Activated naive CD4-positive, alpha-beta T cell treated with anti-CD3 and anti-CD28 coated beads, Interleukin-2, amount 50 U/mL, for 24 hours (primary cell): ENCODE results near the gene MEG3.

Experiments used
- H3K27ac Mint-ChIP-seq: one replicate; pipeline ENCODE4 v1.8.0; 2021; ENCODE audit warnings: mild to moderate bottlenecking, mixed read lengths
- H3K27me3 Mint-ChIP-seq: one replicate; pipeline ENCODE4 v1.8.0; 2021; ENCODE audit warnings: mixed read lengths
- H3K36me3 Mint-ChIP-seq: one replicate; pipeline ENCODE4 v1.8.0; 2021; ENCODE audit warnings: mixed read lengths
- H3K4me1 Mint-ChIP-seq: one replicate; pipeline ENCODE4 v1.8.0; 2021; ENCODE audit warnings: mixed read lengths
- H3K4me3 Mint-ChIP-seq: one replicate; pipeline ENCODE4 v1.8.0; 2021; ENCODE audit warnings: mild to moderate bottlenecking, mixed read lengths
- H3K9me3 Mint-ChIP-seq: one replicate; pipeline ENCODE4 v1.8.0; 2021; ENCODE audit warnings: mixed read lengths

Gene MEG3

GRCh38 chr14:100844082-100844408 is 18.1 kb downstream of the MEG3 start:
- Mint-ChIP-seq H3K27me3 (no peaks in the 10 kb centered on the region), H3K36me3 (no peaks in the 10 kb centered on the region), H3K9me3 (no peaks in the 10 kb centered on the region), H3K27ac (no peak overlapping the region), H3K4me3 (no peak overlapping the region), H3K4me1 (no peaks in the 10 kb centered on the region)

GRCh38 chr14:100844421-100844820 is 18.5 kb downstream of the MEG3 start:
- H3K27ac Mint-ChIP-seq: no peak overlapping the region
- H3K36me3 Mint-ChIP-seq: no peaks in the 10 kb centered on the region
- H3K4me3 Mint-ChIP-seq: no peak overlapping the region
- H3K27me3 Mint-ChIP-seq: no peaks in the 10 kb centered on the region
- H3K4me1 Mint-ChIP-seq: no peaks in the 10 kb centered on the region
- H3K9me3 Mint-ChIP-seq: no peaks in the 10 kb centered on the region

- H3K4me3 Mint-ChIP-seq: no peak overlapping the region
- no peaks in the 10 kb centered on the region for H3K9me3 Mint-ChIP-seq
- H3K36me3 Mint-ChIP-seq: no peaks in the 10 kb centered on the region
- H3K27me3 Mint-ChIP-seq: no peaks in the 10 kb centered on the region
- H3K4me1 Mint-ChIP-seq: no peaks in the 10 kb centered on the region
- H3K27ac Mint-ChIP-seq: no peak overlapping the region
Measured at GRCh38 chr14:100844846-100845245, 18.9 kb downstream of the MEG3 start.

- H3K27ac Mint-ChIP-seq: no peak overlapping the region
- H3K27me3 Mint-ChIP-seq: no peaks in the 10 kb centered on the region
- H3K36me3 Mint-ChIP-seq: no peaks in the 10 kb centered on the region
- no peaks in the 10 kb centered on the region for H3K4me1 Mint-ChIP-seq
- no peaks in the 10 kb centered on the region for H3K9me3 Mint-ChIP-seq
- no peak overlapping the region for H3K4me3 Mint-ChIP-seq
Measured at GRCh38 chr14:100845341-100845740, 19.4 kb downstream of the MEG3 start.

DNA sequence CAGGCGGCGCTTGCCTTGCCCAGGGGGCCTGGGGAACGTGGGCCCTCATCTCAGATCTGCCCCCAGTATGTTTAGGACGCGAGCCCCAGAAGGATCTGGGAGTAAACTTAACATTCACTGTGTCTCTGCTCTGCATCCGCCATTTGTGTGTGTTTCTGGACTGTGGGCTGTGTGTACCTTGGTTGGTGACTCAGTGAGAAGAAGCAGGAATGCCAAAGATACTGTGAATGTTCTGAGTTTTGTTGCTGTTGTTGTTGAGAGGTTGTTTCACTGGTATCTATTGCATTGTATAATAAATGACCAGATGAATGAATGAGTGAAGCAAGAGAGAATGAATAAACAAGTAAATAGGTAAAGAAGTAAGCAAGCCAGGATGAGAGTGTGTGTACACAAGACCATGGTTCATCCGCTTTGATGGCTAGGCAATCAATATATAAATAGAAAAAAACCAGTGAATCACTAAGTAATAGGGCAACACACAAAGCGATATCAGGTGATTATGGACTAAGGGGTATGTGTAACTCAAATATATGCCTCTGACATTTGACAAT is 20.5 kb downstream of the MEG3 start:
- Mint-ChIP-seq H3K36me3 (no peaks in the 10 kb centered on the region), H3K4me1 (no peaks in the 10 kb centered on the region), H3K9me3 (no peaks in the 10 kb centered on the region), H3K27me3 (no peaks in the 10 kb centered on the region), H3K4me3 (no peak overlapping the region), H3K27ac (no peak overlapping the region)

- Mint-ChIP-seq H3K4me3 (no peak overlapping the region), H3K27ac (no peak overlapping the region), H3K9me3 (no peaks in the 10 kb centered on the region), H3K27me3 (no peaks in the 10 kb centered on the region), H3K36me3 (no peaks in the 10 kb centered on the region), H3K4me1 (no peaks in the 10 kb centered on the region)
Measured at GRCh38 chr14:100849115-100849781, 23.3 kb downstream of the MEG3 start.

DNA sequence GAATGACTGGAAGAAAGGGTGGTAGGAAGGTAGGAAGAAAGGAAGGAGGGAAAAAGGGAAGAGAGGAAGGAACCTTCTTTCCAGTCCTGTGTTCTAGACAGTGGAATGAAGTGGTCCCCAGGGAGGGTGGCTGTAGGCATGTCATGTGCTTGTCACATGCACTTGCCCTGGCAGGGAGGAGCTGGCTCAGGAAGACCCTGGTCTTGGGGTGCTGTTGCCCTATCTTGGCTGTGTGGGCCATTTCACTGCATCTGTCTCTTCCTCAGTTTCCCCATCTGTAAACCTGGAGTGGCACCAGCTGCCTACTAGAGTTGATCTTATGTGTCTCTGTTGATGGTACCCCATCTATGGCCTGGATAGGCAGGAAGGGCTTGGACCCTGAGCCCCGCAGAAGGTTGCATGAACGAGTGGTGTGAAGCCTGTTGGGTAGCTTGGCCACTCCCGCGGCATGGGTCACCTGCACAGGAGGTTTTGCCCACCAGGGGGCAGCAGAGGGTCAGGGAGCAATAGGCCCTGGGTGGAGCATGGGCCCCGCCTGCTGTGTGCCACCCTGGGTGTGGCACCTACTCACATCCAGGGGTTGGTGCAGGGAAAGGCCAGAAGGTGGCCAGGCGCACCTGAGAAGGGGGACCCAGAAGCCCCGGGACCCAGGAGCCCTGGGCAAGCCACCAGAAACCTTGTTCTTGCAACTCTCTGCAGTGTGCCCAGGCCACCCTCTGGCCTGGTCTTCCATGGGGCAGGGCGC is 25.1 kb downstream of the MEG3 start:
- no peaks in the 10 kb centered on the region for H3K9me3 Mint-ChIP-seq
- H3K27me3 Mint-ChIP-seq: no peaks in the 10 kb centered on the region
- H3K36me3 Mint-ChIP-seq: no peaks in the 10 kb centered on the region
- H3K4me1 Mint-ChIP-seq: no peaks in the 10 kb centered on the region
- no peak overlapping the region for H3K27ac Mint-ChIP-seq
- H3K4me3 Mint-ChIP-seq: no peak overlapping the region

DNA sequence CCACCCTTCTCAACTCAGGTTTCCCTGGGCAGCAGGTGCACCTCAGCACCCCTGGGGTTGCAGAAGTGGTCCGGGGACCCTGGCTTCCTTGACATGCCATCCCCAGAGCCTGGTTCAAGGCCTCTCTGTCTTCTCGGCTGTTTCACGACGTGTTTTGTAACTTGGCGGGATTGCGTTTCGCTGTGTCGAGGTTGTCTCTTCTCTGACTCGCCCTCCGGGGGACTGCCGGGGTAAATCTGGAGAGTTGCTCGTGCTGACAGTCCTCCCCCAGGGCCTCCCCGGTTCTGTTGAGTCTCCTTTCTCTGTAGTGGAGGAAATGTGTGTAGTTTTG is 25.6 kb downstream of the MEG3 start:
- Mint-ChIP-seq H3K9me3 (no peaks in the 10 kb centered on the region), H3K27ac (no peak overlapping the region), H3K27me3 (no peaks in the 10 kb centered on the region), H3K36me3 (no peaks in the 10 kb centered on the region), H3K4me3 (no peak overlapping the region), H3K4me1 (no peaks in the 10 kb centered on the region)

GRCh38 chr14:100851946-100852620 is 26.2 kb downstream of the MEG3 start:
- H3K27ac Mint-ChIP-seq: no peak overlapping the region
- no peaks in the 10 kb centered on the region for H3K4me1 Mint-ChIP-seq
- H3K4me3 Mint-ChIP-seq: no peak overlapping the region
- no peaks in the 10 kb centered on the region for H3K27me3 Mint-ChIP-seq
- H3K9me3 Mint-ChIP-seq: no peaks in the 10 kb centered on the region
- no peaks in the 10 kb centered on the region for H3K36me3 Mint-ChIP-seq

DNA sequence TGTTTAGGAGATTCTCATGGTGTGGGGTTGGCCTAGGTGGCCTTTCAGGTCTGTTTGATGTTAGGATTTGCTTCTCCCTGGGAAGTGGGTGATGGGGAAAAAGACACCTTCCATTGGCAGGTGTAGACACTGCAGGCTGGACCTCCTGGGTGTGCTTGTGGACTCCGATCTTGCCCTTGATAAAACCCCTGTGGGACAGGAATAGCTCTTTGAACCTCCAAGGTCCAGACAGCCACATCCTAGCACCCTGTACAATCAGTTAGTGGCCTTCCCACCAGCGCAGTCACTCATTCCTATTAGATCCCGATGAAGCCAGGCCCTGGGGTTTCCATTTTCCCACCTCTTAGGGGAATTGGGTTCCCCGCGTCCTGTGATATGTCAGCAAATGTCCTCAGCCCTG is 28.5 kb downstream of the MEG3 start:
- Mint-ChIP-seq H3K27me3 (no peaks in the 10 kb centered on the region), H3K4me3 (no peak overlapping the region), H3K36me3 (no peaks in the 10 kb centered on the region), H3K27ac (no peak overlapping the region), H3K4me1 (no peaks in the 10 kb centered on the region), H3K9me3 (no peaks in the 10 kb centered on the region)

DNA sequence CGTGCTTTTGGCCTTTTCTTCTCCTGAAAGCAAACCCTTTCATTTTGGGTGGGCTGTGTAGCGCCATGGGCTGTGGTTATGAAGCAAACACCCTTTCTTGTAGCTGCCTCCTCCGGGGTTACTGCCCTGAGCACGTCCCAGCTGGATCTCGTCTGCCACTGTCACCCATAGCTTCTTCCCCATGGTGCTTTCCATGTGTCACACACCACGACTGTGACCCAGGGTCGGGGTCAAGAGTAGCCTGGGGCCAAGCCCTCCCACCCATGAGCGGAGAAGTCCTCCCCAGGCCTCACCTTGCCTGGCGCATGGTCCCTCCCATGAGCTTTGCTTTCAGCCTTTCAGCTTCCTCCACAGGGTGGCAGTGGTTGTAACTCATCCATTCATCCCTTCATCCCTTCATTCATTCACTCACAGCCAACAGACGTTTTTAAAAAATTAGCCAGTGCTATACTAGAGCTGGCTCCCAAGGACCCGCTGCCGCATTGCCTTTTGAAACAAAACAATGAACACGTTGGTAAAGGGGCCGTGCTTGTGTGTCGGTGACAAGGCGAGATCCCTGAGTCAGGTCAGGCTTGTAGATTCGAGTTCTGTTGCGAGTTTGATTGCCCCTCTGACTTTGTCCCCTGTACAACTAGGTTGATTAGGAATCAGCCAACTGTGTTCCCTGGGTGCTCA is 29.5 kb downstream of the MEG3 start:
- no peak overlapping the region for H3K27ac Mint-ChIP-seq
- H3K27me3 Mint-ChIP-seq: no peaks in the 10 kb centered on the region
- no peak overlapping the region for H3K4me3 Mint-ChIP-seq
- H3K36me3 Mint-ChIP-seq: no peaks in the 10 kb centered on the region
- H3K9me3 Mint-ChIP-seq: no peaks in the 10 kb centered on the region
- H3K4me1 Mint-ChIP-seq: no peaks in the 10 kb centered on the region

DNA sequence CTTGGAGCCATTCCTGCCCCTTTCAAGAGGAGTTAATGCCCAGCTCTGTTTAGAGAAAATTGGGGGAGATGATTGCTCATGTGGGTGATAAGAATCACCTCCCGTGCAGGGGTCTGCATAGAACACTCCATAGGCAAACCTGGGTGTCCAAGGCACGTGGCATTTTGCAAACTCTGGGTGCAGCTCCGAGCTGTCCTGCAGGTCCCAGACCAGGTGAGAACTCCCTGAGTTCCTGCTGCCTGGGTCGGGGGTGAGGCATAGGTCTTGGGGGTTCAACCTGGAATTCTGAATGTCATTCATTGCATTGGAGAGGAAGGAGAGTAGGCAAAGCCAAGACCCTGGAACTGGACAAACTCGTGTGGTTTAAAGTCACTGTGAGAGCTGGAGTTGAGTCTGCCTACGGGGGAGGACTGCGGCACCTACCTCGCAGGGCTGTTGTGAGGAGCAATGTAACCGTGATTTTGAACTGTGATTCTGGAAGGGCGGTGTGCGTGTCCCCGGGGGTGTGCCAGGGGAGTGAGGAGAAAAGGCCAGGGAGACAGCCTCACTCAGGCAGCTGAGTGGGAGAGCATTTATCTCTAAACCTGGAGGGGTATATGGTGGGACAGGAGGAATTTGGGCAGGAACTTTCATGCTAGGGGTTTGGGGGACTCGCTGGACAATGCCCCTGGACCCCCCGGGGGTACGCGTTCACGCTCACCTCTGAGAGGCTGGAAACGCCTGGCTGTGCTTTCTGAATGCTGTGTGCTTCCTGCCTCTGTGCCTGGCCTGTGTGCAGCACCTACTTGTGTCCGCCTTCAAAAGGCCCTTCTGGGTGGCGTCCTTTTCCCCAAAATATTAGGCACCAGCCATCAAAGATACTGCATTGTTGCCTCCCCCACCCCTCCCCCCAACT is 30.4 kb downstream of the MEG3 start:
- no peak overlapping the region for H3K27ac Mint-ChIP-seq
- H3K4me1 Mint-ChIP-seq: no peaks in the 10 kb centered on the region
- H3K36me3 Mint-ChIP-seq: no peaks in the 10 kb centered on the region
- no peak overlapping the region for H3K4me3 Mint-ChIP-seq
- no peaks in the 10 kb centered on the region for H3K9me3 Mint-ChIP-seq
- no peaks in the 10 kb centered on the region for H3K27me3 Mint-ChIP-seq

DNA sequence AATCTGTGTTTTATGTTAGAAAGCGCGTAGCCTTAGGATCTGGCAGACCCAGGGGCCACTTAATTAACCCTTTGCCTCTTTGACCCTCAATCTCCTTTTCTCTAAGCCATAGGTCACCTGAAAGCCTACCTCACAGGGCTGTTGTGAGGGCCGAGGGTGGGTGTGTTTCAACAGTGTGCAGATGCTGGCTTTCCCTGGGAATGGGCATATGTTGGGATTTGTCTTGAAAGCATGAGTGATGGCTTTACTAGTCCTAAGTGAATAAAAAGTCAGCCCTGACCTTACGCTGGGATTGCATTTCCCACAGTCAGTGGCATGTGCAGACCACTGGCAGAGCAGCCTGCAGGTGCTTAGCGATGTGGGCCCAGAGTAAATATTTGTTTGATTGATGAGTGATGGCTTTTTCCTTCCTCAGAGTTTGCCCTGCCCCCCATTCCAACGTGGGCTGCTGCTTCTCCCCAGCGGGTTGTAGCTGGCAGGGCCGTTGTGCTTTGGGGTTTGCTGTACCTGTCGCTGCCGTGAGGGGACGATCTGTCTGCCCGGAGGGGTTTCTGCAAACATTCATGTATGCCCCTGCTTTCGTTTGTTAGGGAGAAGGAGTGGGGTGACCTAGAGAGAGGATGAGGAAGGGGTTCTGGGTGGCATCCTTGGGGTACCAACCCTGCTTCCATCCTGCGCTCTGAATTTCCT is 31.5 kb downstream of the MEG3 start:
- Mint-ChIP-seq H3K4me1 (no peaks in the 10 kb centered on the region), H3K36me3 (no peaks in the 10 kb centered on the region), H3K4me3 (no peak overlapping the region), H3K27me3 (no peaks in the 10 kb centered on the region), H3K27ac (no peak overlapping the region), H3K9me3 (no peaks in the 10 kb centered on the region)

DNA sequence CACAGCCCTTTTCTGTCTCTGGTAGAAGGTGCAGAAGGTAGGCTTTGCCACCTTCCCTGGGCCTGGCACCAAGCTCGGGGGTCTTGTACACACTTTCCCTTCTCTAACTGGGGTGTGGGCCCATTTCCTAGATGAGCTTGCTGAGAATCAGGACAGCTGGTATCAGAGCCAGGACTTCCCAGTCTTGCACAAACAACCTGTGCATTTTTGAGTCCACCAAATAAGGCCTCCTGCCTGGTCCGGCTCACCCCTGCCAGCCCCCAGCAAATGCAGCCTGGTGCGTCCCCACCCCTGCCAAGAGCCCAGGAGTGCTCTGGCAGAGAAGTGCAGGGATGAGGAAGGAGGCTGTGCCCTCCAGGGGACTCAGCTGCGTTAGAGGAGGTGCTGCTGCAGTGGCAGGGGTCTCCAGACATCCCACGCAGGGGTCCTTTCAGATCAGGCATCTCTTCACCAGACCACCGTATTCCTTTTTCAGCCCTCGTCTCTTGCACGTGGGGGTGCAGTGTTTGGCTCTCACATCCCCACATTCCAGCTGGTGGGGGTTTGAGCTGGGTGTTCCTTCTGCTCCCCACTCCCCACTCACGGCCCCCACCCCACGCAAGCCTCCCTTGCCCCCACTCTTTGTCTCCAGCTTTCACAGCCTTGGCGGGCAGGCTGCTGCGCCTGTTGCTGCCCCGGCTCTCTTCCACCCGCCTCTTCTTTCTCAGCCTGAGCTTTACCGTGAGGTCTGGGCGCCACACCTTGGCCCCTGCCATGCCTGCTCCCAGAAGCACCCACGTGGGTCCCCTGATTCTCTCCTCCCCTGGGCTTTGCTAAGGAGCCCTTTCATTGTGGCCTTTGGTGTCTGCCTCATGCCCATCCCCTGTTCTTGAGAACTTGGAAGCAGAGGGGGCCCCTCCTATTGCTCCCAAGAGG is 32.3 kb downstream of the MEG3 start:
- no peaks in the 10 kb centered on the region for H3K36me3 Mint-ChIP-seq
- H3K4me3 Mint-ChIP-seq: no peak overlapping the region
- no peaks in the 10 kb centered on the region for H3K27me3 Mint-ChIP-seq
- no peaks in the 10 kb centered on the region for H3K9me3 Mint-ChIP-seq
- H3K4me1 Mint-ChIP-seq: no peaks in the 10 kb centered on the region
- H3K27ac Mint-ChIP-seq: no peak overlapping the region
